Cerebellar cortex (tissue), 1 donor: ENCODE data around the gene FIG4.
"Not testable (repeated sequence)": the region's sequence is repeated elsewhere in the genome, so short reads cannot be mapped to it uniquely, and the experiment has no call there.

Source experiments
- DNase-seq: peaks from one replicate; pipeline ENCODE4 v3.0.0-alpha.2; 2015; ENCODE audit warnings: low spot score

The FIG4 gene

GRCh38 chr6:109690737-109691621 is at the start of gene FIG4, which contains the start of gene AK9:
Gene FIG4 (plus strand): TSS chr6:109691296. CDS start chr6:109691436, 140 bp downstream.
Gene AK9 (minus strand): TSS chr6:109691202. CDS start chr6:109675745, 15,457 bp downstream.
- peak; percentile 97 for DNase-seq

GRCh38 chr6:109644131-109644530 is 47.0 kb upstream of the FIG4 start:
- DNase-seq, result no peak

DNA sequence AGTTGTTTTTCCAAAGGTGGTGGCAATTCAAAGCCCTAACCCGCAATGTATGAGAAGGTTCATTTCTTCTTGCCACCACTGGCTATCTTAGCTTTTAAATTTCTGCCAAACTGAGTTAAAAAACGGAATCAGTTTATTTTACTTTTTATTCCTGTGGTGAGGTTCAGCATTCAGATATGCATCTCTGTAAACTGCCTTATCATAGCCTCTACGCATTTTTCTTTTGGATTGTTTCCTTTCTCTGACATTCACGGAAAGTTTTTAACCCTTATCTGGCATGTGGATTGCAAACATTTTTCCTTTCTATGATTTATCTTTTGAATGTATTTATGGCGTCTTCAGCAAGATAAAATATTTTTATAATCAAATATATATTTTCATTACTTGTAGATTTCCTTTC is 37.8 kb upstream of the FIG4 start:
- DNase-seq, result no peak

DNA sequence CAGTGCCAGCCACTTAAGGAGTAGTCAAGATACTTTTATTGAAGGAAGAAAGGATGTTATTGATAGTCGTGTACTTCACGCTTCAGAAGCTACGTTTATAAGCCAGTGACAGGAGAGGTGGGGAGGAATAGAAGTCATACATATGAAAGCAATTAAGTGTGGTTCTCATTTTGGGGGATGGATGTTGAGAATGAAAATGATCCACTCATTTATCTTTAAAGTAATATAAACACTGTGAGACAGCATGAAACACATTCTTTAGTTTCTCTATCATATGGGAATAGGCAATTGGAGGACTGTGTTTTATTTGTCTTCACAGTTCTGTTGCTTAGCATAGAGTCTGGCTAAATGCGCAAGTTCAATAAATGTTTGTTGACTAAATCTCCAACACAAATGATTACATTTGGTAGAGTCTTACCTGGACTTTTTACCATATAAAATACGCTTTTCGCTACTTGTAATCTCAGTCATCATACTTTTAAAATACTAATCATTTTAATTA is 35.3 kb upstream of the FIG4 start:
- no peak for DNase-seq

DNA sequence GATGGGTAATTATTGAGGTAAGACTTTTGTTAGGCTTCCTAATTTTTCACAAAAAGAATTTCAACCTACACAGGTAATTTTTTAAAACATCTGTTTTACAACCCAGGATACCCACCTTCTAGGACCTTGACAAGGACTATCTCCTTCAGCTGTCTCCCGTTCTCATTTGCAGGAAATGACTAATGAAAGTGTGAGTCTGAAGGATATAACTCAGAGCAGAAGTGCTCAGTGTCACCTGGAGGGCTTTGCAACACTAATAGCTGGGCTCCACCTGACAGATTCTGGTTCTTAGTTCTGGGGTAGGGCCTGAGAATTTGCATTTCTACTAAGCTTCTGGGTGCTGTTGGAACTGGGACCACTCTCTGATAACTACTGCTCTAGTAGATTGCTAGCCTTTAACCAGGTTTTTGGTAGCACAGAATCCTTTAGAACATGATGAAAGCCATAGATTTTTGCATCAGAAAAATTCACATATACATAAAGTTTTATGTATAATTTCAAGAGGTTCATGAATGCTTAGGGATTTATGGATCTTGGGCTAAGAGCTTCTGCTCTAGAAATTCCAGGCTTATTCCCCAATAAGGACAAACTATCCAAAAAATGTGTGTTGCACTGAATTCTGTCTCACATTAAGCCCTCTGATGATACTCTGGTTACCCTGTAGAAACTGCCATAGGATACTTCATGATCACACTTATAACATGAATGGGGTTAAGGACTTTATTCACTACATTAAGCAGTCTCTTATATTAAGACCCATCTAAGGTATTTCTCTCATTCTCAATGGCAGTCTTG is 30.4 kb upstream of the FIG4 start:
- DNase-seq, result no peak

DNA sequence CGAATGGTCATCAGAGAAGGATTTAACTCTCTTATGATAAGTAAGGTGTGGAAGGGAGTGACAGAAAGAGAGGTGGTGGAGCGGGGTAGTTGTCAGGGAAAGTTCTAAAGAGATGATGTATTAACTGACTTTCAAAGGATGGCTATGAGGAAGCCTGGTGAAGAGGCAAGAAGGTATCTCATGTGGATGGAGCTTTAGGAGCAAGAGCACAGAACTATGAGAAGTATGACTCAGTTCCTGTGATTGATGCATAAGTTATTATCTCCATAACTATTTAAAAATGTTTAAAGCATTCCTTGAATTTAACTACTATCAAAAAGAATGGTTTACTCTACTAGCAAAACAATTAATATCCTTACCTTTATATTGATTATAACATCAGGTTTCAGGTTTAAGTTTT is 28.9 kb upstream of the FIG4 start:
- DNase-seq, result no peak

DNA sequence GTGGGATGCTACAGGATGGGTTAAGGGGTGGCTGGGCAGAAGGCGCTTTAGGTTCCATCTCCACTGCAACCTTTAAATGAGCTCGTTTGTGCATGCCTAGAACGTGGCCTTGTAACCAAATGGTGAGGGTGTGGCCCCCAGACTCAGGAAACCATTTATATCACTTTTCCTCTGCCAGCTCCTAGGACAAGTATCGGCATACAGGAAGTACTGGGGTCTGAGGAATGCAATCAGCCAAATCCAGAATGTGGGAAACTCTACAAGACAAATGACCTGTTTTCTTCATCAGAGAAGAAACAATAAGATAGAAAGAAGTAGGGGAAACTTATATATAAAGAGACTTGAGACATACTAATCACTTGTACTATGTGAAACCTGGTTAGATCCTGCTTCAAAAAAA is 21.3 kb upstream of the FIG4 start:
- DNase-seq, result no peak

- DNase-seq, result no peak
These were observed 19.4 kb upstream of the FIG4 start for GRCh38 chr6:109671733-109672132.

GRCh38 chr6:109672175-109672574 is 18.9 kb upstream of the FIG4 start:
- DNase-seq, result no peak

DNA sequence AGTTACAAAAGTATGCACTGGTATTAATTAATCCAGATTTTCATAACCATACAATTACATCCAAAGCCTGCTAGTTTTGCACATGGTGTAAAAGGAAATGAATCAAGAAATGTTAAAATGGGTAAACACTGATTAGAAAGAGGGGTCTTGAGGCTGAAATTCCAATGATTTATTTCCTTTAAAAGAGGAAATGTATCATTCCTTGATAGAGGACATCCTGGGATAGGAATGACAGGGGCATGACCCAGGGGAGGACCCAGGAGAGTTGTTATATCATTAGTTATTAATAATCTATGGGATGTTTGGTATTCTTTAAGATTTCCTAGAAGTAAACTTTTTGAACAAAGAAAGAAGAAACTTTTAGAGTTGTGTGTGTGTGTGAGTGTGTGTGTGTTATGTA is 18.3 kb upstream of the FIG4 start:
- DNase-seq, result no peak

DNA sequence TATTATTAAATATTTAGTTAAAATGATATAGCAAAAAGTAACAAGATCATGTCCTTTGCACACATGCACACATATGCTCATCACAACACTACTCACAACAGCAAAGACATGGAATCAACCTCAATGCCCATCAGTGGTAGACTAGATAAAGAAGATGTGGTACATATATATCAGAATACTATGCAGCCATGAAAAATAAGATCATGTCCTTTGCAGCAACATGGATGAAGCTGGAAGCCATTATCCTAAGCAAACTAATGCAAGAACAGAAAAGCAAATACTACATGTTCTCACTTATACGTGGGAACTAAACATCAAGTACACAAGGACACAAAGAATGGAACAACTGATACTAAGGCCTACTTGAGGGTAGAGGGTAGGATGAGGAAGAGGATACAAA is 14.4 kb upstream of the FIG4 start:
- DNase-seq, result no peak

DNA sequence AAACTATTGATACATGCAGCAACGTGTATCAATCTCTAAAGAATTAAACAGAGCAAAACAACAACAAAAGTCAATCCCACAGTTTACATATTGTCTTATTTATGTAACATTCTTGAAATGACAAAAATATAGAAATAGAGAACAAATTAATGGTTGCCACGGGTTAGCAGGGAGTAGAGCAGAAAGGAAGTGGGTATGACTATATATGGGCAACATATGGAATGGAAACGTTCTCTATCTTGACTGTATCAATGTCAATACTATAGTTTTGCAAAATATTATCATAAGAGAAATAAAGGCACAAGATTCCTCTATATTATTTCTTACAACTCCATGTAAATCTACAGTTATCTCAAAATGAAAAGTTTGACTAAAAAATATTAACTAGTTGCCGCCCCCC is 12.9 kb upstream of the FIG4 start:
- no peak for DNase-seq

DNA sequence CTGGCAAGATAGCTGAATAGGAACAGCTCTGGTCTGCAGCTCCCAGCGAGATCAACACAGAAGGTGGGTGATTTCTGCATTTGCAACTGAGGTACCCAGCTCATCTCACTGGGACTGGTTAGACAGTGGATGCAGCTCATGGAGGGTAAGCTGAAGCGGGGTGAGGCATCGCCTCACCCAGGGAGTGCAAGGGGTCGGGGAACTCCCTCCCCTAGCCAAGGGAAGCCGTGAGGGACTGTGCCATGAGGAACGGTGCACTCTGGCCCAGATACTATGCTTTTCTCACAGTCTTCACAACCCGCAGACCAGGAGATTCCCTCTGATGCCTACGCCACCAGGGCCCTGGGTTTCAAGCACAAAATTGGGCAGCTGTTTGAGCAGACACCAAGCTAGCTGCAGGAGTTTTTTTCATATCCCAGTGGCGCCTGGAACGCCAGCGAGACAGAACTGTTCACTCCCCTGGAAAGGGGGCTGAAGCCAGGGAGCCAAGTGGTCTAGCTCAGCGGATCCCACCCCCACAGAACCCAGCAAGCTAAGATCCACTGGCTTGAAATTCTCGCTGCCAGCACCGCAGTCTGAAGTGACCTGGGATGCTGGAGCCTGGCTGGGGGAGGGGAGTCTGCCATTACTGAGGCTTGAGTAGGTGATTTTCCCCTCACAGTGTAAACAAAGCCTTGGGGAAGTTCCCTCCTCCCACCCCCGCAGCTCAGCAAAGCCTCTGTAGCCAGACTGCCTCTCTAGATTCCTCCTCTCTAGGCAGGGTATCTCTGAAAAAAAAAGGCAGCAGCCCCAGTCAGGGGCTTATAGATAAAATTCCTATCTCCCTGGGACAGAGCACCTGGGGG is 12.2 kb upstream of the FIG4 start:
- DNase-seq, result not testable (repeated sequence)

- no peak for DNase-seq
These were observed 4.4 kb upstream of the FIG4 start for GRCh38 chr6:109686566-109687265.

DNA sequence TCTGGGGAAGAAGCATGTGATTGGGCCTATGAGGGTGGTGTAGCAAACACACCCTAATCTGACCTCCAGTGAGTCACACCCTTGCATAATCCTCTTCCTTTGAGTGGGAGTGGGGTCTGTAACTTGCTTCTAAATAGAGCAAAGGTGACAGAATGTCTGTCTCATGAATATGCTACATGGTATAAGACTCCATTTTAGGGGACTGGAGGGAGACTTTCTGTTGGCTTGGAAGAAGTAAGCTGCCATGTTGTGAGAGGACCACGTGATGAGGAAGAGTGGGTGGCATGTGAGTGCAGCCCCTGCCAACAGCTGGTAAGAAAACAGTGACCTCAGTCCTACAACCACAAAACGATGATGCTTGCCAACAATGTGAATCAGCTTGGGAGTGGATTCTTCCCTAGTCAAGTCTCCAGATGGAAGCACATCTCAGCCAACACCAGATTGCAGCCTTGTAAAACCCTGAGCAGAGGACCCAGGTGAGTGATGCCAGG is 3.8 kb upstream of the FIG4 start:
- DNase-seq, result no peak

GRCh38 chr6:109690373-109690736 is 741 bp upstream of the FIG4 start:
- DNase-seq, result peak; percentile 52

DNA sequence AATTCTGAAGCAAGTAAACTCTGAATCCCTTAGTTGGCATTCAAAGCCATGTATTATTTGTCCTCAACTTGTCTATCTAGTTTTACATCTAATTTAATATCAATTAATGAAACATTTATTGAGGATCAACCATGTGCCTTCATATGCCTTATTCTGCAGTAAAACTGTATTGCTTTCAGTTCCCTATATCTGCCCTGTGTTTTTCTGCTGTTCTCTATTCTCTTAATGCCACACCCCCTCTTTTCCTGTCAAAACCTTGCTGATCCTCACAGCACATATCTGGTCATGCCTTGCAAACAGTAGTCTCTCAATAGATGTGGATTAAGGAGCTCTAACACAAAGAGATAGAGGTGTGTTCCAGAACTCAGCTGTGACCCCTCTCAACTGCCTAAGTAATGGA is 2.0 kb downstream of the FIG4 start:
- no peak for DNase-seq

DNA sequence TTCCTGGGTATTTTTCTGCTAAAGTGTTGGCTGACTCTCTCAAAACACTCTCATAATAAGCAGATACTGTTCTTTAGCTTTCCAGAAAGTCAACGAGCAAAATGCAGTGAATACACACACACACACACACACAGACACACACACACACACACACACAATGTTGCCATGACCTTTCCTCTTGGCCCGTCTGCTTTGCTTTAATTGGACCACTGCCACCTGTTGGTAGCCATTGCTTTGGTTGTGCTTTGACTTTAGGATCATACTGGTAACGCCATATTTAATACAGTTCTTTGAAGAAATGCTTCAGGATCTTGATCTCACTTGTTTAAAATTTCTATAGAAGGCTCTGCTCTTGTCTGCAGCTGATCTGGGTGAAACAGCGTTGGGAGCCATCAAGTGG is 4.4 kb downstream of the FIG4 start:
- no peak for DNase-seq

GRCh38 chr6:109696355-109696754 is 5.3 kb downstream of the FIG4 start:
- DNase-seq, result no peak

- DNase-seq, result peak; percentile 16
These were observed 10.1 kb downstream of the FIG4 start for GRCh38 chr6:109701221-109701620.

GRCh38 chr6:109701774-109702173 is 10.7 kb downstream of the FIG4 start:
- no peak for DNase-seq
